Measurements from ENCODE around the gene CPED1.
"Not testable (repeated sequence)": the region's sequence is repeated elsewhere in the genome, so short reads cannot be mapped to it uniquely, and the experiment has no call there.

The CPED1 gene

GRCh38 chr7:121017586-121017985 is 29.1 kb downstream of the CPED1 start:
- DNase-seq, result no peak

- DNase-seq, result no peak
Measured at GRCh38 chr7:121019018-121019417, 30.5 kb downstream of the CPED1 start.

GRCh38 chr7:121020249-121020988 is 31.9 kb downstream of the CPED1 start:
- no peak for DNase-seq

- no peak for DNase-seq
Measured at GRCh38 chr7:121020989-121021969, 32.8 kb downstream of the CPED1 start.

- DNase-seq, result no peak
Measured at GRCh38 chr7:121023194-121023593, 34.7 kb downstream of the CPED1 start.

GRCh38 chr7:121023683-121024511 is 35.4 kb downstream of the CPED1 start:
- DNase-seq, result no peak

- no peak for DNase-seq
Measured at GRCh38 chr7:121024611-121025010, 36.1 kb downstream of the CPED1 start.

- no peak for DNase-seq
Measured at GRCh38 chr7:121026159-121026558, 37.6 kb downstream of the CPED1 start.

- DNase-seq, result no peak
Measured at GRCh38 chr7:121026577-121027111, 38.1 kb downstream of the CPED1 start.

- no peak for DNase-seq
Measured at GRCh38 chr7:121027761-121028669, 39.5 kb downstream of the CPED1 start.

- no peak for DNase-seq
Measured at GRCh38 chr7:121029302-121029701, 40.8 kb downstream of the CPED1 start.

- no peak for DNase-seq
Measured at GRCh38 chr7:121030308-121030707, 41.8 kb downstream of the CPED1 start.

GRCh38 chr7:121032645-121033460 is 44.3 kb downstream of the CPED1 start:
- no peak for DNase-seq

GRCh38 chr7:121034929-121035328 is 46.4 kb downstream of the CPED1 start:
- no peak for DNase-seq

GRCh38 chr7:121036776-121037175 is 48.3 kb downstream of the CPED1 start:
- not testable (repeated sequence) for DNase-seq

GRCh38 chr7:121037329-121037728 is 48.8 kb downstream of the CPED1 start:
- not testable (repeated sequence) for DNase-seq

GRCh38 chr7:121037957-121038716 is 49.6 kb downstream of the CPED1 start:
- DNase-seq, result no peak

Measured in nucleus accumbens (tissue), 56 donors.